Activated CD4-positive, CD25-positive, alpha-beta regulatory T cell treated with anti-CD3 and anti-CD28 coated beads, Interleukin-2, amount 50 U/mL, for 72 hours (primary cell): ENCODE data around the gene NDST3.
"Not testable (repeated sequence)": the region's sequence is repeated elsewhere in the genome, so short reads cannot be mapped to it uniquely, and the experiment has no call there.

Experiments
- DNase-seq: peaks from one replicate; pipeline ENCODE4 v3.0.0; 2021

NDST3 gene

DNA sequence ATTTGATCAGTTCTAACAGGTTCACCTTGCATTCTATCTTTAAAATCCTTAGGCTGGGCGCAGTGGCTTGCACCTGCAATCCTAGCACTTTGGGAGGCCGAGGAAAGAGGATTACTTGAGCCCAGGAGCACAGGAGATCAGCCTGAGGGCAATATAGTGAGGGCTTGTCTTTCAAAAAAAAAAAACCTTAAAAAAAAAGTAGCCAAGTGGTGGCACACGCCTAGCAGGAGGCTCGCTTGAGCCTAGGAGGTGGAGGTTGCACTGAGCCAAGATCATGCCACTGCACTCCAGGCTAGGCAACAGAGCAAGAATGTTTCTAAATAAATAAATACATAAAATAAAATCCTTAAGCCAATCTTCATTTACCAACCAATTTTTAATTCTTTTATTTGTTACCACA, 243.0 kb downstream of the NDST3 start:
- DNase-seq = no peak

DNA sequence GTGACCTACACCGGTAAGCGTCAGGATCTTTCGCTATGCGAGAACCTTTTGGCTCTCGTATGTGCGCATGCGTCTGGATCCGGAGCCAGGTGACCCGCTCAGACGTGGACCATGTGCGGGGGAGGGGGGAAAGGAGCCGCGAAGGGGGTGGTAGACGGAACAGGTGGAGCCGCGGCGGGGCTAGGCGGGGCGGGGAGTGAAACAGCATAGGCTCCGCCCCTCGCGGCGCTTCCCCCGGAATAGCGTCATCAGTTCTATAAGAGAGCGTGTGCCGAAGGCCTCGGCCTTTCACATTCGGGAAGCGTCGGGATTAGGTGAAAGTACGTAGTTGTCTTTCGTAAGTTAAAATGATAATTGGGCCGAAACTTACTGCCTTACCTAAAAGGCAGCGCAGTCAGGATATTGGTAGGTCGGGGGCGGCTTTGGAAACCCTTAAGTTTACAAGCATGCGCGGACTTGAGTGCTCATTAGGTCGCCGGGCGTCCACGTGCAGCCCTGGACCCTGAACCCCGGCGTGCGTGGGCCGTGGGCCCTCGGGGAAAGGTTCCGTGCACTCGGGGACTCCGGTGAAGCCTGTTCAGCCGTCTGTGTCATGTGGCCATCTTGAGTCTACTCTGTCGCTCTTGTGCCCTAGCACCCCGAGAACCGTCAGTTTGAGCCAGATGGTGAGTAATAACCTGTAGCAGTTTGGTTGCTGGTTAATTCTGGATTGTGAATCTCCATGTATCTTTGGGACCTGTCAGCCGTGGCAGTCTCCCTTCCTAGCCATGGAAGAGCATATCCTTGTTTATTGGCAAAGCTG, 244.4 kb downstream of the NDST3 start:
- peak; percentile 95 for DNase-seq

DNA sequence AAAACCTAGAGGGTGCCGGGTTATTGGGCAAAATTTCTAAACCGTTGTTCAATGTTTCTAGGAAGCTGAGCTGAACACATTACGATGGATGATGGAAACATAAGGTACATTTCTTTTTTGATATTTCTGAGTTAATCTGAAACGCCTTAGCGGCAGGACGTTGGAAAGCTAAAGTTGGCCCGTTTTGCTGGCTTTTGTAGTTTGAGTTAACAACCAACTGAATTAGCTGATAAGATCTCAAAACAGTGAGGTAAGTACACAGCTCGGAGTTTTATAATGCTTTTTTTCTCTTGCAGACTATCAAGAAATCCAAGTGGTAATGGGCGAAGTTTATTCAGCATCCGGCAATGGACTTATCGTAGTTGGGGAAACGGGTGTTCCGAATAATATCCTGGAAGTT, 245.0 kb downstream of the NDST3 start:
- DNase-seq = no peak

DNA sequence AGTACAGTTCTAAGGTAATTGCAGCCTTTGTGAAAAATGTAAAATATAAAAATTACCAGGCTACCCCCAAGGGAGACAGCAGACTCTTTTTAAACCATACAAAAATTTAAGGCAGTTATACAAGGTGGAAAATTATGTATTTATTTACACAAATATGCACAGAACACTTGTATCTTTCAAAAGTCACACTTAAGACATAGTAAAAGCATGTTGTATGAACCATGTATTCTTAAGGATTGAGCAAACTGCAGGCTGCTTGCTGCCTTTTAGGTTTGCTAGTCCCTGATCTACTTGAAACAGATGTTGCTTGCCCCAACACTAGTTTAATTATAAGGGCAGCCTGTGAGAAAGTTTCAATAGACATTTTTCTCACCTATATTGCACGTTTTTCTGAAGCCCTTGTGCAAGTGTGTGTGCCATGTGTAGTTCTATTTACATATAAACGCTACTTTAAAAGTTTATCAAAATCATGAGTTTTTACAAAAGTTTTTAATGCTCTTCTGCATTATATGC, 245.7 kb downstream of the NDST3 start:
- DNase-seq = no peak

DNA sequence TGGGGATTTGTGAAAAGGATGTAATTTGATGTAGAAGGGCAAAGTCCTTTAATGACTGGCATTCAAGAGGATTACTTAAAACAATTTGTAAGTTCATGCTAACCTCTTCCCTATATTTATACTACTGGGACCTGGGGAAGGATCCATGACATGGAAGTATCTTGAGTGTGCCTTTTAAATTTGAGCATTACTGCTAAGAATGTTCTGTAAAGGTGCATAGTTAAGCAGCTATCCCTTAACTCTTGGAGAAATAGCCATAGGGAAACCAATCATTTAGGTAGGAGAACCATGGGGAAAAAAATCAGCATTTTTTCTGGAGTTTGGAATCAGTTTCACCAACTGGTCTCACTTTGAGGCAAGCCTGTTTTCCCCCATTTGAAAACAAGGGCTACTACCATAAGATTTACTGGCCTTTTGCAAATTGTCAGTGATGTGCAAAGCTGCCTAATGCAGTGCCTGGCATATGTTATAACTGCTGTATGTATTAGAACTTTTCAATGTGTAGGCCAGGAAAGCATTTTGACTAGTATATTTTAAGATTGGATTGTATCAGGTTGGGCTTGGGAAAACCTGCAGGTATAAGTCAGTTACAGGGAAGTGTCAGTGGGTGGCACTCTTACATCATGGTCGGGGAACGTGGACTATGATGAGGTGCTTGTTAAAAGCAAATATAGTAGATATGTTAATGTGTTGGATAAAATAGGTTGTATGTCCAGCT, 246.4 kb downstream of the NDST3 start:
- DNase-seq = no peak

DNA sequence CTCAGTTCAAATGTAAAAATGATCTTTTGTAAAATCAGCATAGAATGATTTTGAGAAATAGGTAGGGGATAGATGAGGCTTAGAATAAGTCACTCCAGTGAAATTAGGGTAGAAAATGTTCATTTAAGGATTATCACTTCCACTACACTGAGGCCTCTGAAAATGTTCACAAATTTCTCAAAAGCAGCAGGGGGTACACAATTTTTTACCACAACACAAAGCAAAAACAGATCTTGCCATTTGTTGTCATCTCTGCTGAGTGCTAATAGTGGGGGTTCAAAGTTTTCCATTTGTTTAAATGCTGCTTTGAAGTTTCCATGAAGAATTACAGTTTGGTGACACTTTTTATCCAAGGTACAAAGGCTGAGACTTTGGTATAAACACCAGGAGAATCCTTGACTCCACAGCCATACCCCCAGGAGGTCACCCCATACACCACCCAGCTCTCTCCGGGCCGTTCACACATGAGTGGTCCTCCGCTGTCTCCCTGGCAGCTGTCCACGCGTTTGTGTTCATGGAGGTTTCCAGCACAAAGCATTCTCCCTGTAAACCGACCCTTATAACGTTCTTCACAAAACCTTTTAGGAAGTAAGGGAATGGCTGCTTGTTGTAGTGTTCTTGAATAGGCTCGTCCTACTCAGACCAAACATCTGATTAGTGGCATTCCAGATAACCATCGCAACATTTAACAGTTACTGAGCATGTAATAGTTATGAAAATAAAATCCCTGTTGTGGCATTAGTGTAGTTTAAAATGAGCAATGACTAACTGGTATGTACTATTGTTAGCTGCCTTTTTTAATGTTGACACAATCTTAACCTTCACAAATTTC, 247.5 kb downstream of the NDST3 start:
- no peak for DNase-seq

DNA sequence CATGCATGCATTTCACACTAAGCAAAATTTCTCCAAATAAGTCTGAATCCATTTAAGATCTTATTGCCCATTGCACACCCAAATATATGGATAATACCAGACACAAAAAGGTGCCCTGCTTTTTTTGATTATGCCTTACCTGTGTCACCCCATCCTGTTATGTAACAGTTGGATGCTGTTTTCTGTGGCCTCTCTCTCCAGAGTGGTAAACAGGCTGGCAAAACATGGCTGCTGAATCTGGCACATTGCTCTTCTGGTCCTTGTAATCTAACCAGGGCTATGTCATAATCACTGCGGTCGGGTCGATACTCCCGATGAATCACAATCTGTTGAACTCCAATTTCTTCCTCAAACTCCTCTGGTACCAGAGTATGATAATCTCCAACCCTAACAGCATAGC, 248.4 kb downstream of the NDST3 start:
- no peak for DNase-seq

DNA sequence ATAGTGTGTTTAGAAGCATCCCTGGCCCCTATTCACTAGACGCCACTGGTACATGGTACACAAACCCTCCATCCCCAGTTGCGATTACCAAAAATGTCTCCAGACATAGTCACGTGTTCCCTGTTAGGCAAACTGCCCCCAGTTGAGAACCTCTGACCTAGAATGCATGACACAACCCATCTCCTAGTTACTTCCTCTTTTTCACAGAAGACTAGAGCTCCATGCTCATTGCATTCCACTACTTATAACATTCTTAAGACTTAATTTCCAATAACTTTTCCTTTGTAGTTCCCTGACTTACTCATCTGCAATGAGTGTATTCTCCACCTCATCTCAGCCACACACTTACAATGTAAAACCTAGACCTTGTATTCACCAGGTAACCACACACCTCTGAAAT, 249.9 kb downstream of the NDST3 start:
- DNase-seq = no peak

DNA sequence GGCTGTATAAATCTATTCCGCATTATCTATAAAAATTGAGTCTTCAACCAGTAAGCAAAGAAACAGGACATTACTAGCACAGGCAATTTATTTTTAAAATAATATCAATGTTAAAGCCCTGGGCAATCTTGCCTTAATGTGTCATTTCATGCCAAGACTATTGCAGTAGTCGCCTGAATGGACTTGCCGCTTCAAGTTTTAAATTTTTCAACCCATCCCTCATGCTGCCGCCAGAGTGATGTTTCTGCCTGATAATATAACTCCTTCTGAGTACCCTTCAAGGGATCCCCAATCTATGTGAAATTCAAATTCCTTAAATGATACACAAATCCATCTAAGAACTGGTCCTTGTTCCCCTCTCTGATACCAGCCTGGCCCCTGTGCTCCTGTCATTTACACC, 251.6 kb downstream of the NDST3 start:
- DNase-seq = no peak

DNA sequence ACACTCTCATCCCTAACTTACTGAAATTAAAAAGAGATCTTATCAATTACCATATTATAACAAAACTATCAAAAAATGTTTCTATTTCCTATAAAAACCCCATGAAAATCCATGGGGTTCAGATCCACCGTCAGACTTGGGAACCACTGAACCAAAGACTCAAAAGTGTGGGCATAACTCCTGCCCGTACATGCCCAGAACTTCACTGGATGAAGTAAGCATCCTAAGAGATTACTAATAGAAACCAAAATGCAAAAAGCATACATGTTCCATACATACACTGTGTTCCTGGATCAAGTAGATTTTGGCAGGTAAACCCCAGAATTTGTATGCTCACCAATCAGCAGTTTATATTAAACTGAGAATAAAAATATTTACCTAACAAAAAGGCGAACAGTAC, 252.4 kb downstream of the NDST3 start:
- DNase-seq = no peak

DNA sequence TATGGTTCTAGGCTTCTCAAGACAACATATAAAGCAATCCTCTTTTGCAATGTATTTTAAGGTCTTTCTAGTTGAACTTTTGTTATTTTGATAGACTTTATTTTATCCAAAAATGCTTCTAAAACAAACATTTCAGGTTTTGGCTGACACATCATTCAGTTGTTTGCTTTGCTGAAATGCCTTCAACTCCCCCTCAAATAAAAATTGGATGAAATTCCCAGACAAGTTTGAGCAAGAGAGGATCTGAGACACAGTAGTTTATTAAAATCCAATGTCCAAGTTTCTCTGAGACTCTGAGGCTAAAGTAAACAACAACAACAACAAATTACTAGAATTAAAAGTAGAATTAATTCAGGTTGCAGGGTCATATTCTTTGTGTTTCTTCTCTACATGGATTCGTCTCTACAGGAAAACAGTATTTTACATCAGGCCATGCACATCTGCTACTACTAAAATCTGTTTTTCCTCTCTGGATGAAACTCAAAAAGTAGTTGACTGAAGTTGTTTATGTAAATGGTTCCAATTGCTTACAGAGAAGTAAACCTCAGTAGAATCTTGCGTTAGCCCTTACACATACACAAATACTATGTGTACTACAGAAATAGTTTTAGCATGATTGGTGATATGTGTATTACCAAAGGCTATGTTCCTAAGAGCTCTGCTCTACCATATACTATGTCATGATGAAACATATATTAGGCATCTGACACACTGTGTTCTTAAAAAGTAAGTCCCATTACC, 253.6 kb downstream of the NDST3 start:
- no peak for DNase-seq

DNA sequence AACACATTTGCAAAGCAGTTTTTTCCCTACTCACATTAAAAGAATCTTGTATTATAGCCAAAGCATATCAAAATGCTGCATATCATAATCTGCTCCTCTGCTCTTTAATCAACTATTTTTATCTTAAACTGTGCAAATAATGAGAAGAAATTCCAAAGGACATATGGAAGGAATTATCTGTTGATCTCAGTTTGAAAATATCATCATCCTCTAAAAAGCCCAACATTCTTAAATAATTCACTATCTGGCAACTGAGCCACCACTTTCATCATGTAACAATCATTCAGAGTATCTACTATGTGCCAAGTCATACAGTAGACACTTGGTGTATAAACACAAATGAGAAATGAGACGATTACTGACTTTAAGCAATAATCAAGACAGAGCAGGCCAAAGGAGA, 255.5 kb downstream of the NDST3 start:
- DNase-seq = no peak

DNA sequence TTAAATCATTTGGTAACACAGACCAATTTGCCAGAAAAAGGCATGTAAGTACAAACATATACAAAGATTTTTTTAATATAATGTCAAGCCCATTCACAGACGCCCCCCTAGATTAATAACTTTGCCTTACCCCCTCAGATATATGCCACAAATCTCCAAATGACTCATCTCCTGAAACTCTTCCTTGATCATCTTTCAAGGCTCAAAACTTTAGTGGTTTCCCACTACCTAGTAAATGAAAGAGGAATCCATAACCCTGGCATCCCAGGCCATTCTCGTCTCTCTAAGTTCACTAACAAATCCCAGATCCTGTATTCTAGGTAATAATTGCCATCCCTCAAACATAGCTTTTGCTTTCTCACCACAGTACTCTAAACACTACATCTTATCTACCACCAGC, 256.7 kb downstream of the NDST3 start:
- DNase-seq = no peak

DNA sequence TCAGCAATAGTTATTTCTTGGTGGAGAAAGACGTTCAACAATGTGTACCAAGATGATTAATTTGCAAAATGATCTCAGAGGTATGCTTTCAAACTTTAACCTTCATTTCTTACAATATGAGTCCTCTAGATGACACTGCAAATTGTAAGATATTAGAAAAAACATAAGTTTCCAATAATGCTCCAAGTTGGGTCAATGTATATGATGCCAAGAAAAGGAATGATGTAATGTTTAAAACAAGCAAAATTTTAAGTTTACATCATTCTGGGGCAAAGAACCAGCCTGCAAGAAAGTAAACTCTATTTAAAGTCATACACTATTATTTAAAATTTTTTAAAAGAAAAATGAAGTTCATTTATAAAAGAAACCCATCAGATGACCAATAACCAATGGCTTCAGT, 262.4 kb downstream of the NDST3 start:
- DNase-seq = no peak

DNA sequence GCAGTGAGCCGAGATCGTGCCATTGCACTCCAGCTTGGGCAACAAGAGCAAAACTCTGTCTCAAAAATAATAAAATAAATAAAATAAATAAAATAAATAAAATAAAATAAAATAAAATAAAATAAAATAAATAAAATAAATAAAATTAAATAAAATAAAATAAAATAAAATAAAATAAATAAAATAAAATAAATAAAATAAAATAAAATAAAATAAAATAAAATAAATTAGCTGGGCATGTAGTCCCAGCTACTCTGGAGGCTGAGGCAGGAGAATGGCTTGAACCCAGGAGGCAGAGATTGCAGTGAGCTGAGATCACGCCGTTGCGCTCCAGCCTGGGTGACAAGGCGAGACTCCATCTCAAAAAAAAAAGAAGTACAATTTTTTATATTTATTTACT, 265.3 kb downstream of the NDST3 start:
- DNase-seq = not testable (repeated sequence)

DNA sequence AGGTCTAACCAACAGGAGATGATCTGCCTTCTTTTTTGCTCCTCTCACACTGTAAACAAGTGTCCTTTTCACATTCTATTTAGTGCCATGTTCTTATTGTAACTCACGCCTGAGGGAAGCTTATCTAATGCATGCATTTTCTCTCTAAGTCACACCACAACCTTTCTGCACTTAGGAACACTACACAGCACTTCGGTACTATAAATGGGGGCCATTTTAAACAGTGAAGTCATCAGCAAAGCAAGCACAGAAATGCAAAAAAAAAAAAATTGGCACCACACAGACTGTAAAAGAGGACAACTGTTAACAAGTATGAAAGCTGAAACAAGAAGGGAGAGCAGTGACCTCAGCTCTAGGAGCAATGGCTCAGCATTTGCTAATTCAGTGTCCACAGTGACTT, 273.4 kb downstream of the NDST3 start:
- no peak for DNase-seq
